Measurements from ENCODE around the gene OARD1. TPM values are rescaled to one million over a fixed set of nuclear protein-coding genes. Genes with fewer than 3 reads are reported as not detected.

The OARD1 gene, protein sequence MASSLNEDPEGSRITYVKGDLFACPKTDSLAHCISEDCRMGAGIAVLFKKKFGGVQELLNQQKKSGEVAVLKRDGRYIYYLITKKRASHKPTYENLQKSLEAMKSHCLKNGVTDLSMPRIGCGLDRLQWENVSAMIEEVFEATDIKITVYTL
- 5.6 and 6.4 TPM in 2 replicates for polyA plus RNA-seq (2012; rRNA removed)
- 9.3 and 15.7 TPM in 2 replicates for polyA plus RNA-seq (2012; cell fraction: cytosol; rRNA removed)
- 2.2 and 4.7 TPM in 2 replicates for polyA plus RNA-seq (2012; cell fraction: nucleus; rRNA removed)

DNA sequence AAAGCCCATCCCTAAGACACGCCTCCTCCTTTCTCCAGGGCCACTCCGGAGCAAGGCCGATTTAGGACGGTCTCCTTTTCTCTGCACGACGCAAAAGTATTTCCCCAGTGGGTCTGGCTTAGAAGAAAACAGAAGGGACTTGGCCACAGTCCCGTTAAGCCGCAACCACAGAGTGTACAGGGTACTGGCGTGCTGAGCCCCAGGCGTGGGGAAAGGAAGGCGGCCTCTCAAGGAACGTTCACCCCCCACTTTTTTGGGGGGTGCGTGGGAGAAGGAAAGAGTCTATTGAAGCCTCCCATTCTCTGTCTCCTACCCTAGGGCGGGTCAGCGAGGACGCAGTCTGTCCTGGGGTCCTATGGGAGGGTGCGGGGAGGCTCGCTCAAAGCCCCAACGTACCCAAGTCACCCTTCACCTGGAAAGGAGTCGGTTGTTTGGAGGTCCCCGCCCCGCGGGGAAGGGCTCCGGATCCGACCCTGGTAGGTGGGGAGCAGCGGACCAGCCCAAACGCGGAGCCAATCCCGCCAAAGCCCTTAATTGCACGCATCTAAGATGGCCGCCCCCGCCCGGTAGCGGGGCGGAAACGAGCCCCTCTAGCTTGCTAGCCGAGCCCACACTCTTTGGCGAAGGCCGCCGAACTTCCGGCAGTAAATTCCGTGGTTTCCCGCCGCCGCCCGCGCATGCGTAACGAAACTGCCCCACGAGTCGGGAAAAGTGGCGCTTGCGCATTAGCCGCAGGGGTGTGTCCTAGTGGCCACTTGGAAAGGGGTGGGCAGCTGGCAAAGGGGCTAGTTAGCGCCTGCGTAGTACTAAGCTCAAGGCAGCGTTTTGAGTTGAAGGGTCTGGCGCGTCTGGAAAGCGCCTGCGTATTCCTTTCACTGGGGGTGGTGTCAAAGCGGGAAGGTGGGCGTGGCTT is at the start of gene OARD1:
OARD1 (minus strand) TSS at position 434 of the 913 bp plus-strand sequence. CDS start 722 bp downstream, outside the sequence.
- CTCF ChIA-PET: interaction anchor here (1.2 kb wide), 1 partner anchor 47 kb away, joined by 3 read pairs; no protein-coding TSS in a partner anchor
- under 1% methylated on average over 22 of the region's 63 CpGs for WGBS (ENCODE audit: low lambda C conversion rate)
- H3K9me3 ChIP-seq: no peaks in the 10 kb centered on the region
- peak; percentile 90 for DNase-seq
- H2AFZ ChIP-seq (ENCODE audit: low read depth): peak within 1 kb of the TSS; percentile 91
- H3F3A ChIP-seq (replicated peaks; ENCODE audit: insufficient read depth): peaks cover 28% of the 10 kb centered on the region
- POLR2A ChIA-PET: interaction anchor here (0.8 to 1.4 kb wide), 3 partner anchors 9 to 485 kb away, joined by 3 to 6 read pairs (median 4); partner anchors contain the start of gene LRFN2
- peaks cover 55% of the 10 kb centered on the region for H3K79me2 ChIP-seq (ENCODE audit: insufficient read depth)
- no peaks in the 10 kb centered on the region for H3K9me2 ChIP-seq
- H3K4me3 ChIP-seq (ENCODE audit: low read depth in 2 of 2, low read length in 1 of 2): peak within 1 kb of the TSS; percentile 90 to 99
- H3K27ac ChIP-seq (ENCODE audit: low read depth in 2 of 2, low read length in 1 of 2): peak within 1 kb of the TSS; percentile 98 to 99
- no peaks in the 10 kb centered on the region for H3K27me3 ChIP-seq (ENCODE audit: insufficient read depth)
- peaks cover 27 to 47% of the 10 kb centered on the region in 2 experiments for H3K36me3 ChIP-seq (replicated peaks in 1 of 2; ENCODE audit: control insufficient read depth in 1 of 2, insufficient read depth in 2 of 2, low read length in 1 of 2)
- peak within 1 kb of the TSS; percentile 99 for H3K9ac ChIP-seq
- peak within 1 kb of the TSS; percentile 83 for H3K4me2 ChIP-seq
- peaks cover 20 to 23% of the 10 kb centered on the region in 2 experiments for H3K4me1 ChIP-seq (ENCODE audit: control insufficient read depth in 1 of 2, insufficient read depth in 2 of 2, low read depth in 1 of 2, low read length in 1 of 2)
- peaks cover 34% of the 10 kb centered on the region for H4K20me1 ChIP-seq (ENCODE audit: insufficient read depth)
- TF ChIP-seq RCOR1 (IDR thresholded peaks at IDR 0.05; ENCODE audit: low read length) (0 out of 2 replicates have a peak, but pooled peaks have one; percentile 17), CHD2 (IDR thresholded peaks at IDR 0.05; ENCODE audit: low read length, partially characterized antibody) (peak; percentile 80), TAF1 (IDR thresholded peaks at IDR 0.05; ENCODE audit: borderline replicate concordance, low read depth, low read length) (peak; percentile 70), YY1 (IDR thresholded peaks at IDR 0.05; ENCODE audit: low read depth) (peak; percentile 93), POLR2AphosphoS5 (IDR thresholded peaks at IDR 0.05; ENCODE audit: low read depth, low read length) (peak; percentile 28; the same call in 1 of the 2 replicates), EZH2phosphoT487 (IDR thresholded peaks at IDR 0.05; ENCODE audit: borderline replicate concordance, low read depth) (no peak), MXI1 (IDR thresholded peaks at IDR 0.05; ENCODE audit: low read depth, low read length) (peak; percentile 73; the same call in 1 of the 2 replicates), EP300 (IDR thresholded peaks at IDR 0.05; ENCODE audit: borderline replicate concordance in 1 of 2, low read depth in 1 of 2, low read length in 1 of 2) (peak in 1 of 2 experiments; percentile 33; a peak in 1 of 4 replicates), GABPA (IDR thresholded peaks at IDR 0.05; ENCODE audit: low read depth) (peak; percentile 88), SIN3A (IDR thresholded peaks at IDR 0.05; ENCODE audit: borderline replicate concordance, low read depth, low read length) (peak; percentile 55), NRF1 (IDR thresholded peaks at IDR 0.05; ENCODE audit: low read depth, low read length) (peak; percentile 92), SMC3 (IDR thresholded peaks at IDR 0.05; ENCODE audit: low read depth, low read length) (no peak), FOSL2 (IDR thresholded peaks at IDR 0.05; ENCODE audit: borderline replicate concordance, low read depth) (no peak), ELF1 (IDR thresholded peaks at IDR 0.05) (peak; percentile 93)
- TF ChIP-seq, protein P1, sequence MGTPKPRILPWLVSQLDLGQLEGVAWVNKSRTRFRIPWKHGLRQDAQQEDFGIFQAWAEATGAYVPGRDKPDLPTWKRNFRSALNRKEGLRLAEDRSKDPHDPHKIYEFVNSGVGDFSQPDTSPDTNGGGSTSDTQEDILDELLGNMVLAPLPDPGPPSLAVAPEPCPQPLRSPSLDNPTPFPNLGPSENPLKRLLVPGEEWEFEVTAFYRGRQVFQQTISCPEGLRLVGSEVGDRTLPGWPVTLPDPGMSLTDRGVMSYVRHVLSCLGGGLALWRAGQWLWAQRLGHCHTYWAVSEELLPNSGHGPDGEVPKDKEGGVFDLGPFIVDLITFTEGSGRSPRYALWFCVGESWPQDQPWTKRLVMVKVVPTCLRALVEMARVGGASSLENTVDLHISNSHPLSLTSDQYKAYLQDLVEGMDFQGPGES (IDR thresholded peaks at IDR 0.05; ENCODE audit: low read depth, low read length): peak; percentile 14; the same call in 1 of the 2 replicates
- TF ChIP-seq, protein P2, sequence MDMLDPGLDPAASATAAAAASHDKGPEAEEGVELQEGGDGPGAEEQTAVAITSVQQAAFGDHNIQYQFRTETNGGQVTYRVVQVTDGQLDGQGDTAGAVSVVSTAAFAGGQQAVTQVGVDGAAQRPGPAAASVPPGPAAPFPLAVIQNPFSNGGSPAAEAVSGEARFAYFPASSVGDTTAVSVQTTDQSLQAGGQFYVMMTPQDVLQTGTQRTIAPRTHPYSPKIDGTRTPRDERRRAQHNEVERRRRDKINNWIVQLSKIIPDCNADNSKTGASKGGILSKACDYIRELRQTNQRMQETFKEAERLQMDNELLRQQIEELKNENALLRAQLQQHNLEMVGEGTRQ (IDR thresholded peaks at IDR 0.05; ENCODE audit: borderline replicate concordance, low read depth, low read length): no peak
- TF ChIP-seq, protein P3, sequence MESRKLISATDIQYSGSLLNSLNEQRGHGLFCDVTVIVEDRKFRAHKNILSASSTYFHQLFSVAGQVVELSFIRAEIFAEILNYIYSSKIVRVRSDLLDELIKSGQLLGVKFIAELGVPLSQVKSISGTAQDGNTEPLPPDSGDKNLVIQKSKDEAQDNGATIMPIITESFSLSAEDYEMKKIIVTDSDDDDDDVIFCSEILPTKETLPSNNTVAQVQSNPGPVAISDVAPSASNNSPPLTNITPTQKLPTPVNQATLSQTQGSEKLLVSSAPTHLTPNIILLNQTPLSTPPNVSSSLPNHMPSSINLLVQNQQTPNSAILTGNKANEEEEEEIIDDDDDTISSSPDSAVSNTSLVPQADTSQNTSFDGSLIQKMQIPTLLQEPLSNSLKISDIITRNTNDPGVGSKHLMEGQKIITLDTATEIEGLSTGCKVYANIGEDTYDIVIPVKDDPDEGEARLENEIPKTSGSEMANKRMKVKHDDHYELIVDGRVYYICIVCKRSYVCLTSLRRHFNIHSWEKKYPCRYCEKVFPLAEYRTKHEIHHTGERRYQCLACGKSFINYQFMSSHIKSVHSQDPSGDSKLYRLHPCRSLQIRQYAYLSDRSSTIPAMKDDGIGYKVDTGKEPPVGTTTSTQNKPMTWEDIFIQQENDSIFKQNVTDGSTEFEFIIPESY (IDR thresholded peaks at IDR 0.05; ENCODE audit: borderline replicate concordance, low read depth): peak; percentile 83; the same call in 1 of the 2 replicates
- TF ChIP-seq, protein P4, sequence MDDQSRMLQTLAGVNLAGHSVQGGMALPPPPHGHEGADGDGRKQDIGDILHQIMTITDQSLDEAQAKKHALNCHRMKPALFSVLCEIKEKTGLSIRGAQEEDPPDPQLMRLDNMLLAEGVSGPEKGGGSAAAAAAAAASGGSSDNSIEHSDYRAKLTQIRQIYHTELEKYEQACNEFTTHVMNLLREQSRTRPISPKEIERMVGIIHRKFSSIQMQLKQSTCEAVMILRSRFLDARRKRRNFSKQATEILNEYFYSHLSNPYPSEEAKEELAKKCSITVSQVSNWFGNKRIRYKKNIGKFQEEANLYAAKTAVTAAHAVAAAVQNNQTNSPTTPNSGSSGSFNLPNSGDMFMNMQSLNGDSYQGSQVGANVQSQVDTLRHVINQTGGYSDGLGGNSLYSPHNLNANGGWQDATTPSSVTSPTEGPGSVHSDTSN (IDR thresholded peaks at IDR 0.05): peak; percentile 24; the same call in 1 of the 2 replicates
- TF ChIP-seq, protein P5, sequence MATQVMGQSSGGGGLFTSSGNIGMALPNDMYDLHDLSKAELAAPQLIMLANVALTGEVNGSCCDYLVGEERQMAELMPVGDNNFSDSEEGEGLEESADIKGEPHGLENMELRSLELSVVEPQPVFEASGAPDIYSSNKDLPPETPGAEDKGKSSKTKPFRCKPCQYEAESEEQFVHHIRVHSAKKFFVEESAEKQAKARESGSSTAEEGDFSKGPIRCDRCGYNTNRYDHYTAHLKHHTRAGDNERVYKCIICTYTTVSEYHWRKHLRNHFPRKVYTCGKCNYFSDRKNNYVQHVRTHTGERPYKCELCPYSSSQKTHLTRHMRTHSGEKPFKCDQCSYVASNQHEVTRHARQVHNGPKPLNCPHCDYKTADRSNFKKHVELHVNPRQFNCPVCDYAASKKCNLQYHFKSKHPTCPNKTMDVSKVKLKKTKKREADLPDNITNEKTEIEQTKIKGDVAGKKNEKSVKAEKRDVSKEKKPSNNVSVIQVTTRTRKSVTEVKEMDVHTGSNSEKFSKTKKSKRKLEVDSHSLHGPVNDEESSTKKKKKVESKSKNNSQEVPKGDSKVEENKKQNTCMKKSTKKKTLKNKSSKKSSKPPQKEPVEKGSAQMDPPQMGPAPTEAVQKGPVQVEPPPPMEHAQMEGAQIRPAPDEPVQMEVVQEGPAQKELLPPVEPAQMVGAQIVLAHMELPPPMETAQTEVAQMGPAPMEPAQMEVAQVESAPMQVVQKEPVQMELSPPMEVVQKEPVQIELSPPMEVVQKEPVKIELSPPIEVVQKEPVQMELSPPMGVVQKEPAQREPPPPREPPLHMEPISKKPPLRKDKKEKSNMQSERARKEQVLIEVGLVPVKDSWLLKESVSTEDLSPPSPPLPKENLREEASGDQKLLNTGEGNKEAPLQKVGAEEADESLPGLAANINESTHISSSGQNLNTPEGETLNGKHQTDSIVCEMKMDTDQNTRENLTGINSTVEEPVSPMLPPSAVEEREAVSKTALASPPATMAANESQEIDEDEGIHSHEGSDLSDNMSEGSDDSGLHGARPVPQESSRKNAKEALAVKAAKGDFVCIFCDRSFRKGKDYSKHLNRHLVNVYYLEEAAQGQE (IDR thresholded peaks at IDR 0.05; ENCODE audit: low read depth, low read length): peak; percentile 10; the same call in 1 of the 2 replicates
- TF ChIP-seq, protein P6, sequence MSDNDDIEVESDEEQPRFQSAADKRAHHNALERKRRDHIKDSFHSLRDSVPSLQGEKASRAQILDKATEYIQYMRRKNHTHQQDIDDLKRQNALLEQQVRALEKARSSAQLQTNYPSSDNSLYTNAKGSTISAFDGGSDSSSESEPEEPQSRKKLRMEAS (IDR thresholded peaks at IDR 0.05; ENCODE audit: low read depth): peak; percentile 75
